Measurements from ENCODE around the gene SLC35F6. TPM values are rescaled to one million over a fixed set of nuclear protein-coding genes. Genes with fewer than 3 reads are reported as not detected.
"Not testable (repeated sequence)": the region's sequence is repeated elsewhere in the genome, so short reads cannot be mapped to it uniquely, and the experiment has no call there.

The SLC35F6 gene
- total RNA-seq, 1 donor from 2014 or later, result 40.9 TPM

GRCh38 chr2:26756337-26756736 is 7.7 kb upstream of the SLC35F6 start:
- no peak for DNase-seq (ENCODE audit: low spot score)

- peak; percentile 79 for DNase-seq (ENCODE audit: low spot score)
Observed at GRCh38 chr2:26757873-26758789, 6.0 kb upstream of the SLC35F6 start.

- DNase-seq (ENCODE audit: low spot score), result no peak
Observed at GRCh38 chr2:26758790-26759321, 5.2 kb upstream of the SLC35F6 start.

DNA sequence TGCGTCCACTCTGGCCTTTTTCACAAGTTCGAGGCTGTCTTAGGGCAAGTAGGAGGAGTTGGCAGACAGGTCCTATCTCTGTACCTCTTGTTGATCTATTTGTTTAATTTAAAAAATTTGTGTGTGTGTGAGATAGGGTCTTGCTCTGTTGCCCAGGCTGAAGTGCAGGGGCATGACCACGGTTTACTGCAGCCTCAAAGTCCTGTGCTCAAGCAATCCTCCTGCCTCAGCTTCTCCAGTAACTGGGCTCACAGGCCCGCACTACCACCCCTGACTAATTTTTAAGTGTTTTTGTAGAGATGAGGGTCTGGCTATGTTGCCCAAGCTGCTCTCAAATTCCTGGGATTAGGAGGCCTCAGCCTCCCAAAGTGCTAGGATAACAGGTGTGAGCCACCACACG is 4.2 kb upstream of the SLC35F6 start:
- DNase-seq (ENCODE audit: low spot score), result no peak

- not testable (repeated sequence) for DNase-seq (ENCODE audit: low spot score)
Observed at GRCh38 chr2:26760991-26761390, 3.1 kb upstream of the SLC35F6 start.

GRCh38 chr2:26763019-26763418 is 1.1 kb upstream of the SLC35F6 start:
- DNase-seq (ENCODE audit: low spot score), result no peak

DNA sequence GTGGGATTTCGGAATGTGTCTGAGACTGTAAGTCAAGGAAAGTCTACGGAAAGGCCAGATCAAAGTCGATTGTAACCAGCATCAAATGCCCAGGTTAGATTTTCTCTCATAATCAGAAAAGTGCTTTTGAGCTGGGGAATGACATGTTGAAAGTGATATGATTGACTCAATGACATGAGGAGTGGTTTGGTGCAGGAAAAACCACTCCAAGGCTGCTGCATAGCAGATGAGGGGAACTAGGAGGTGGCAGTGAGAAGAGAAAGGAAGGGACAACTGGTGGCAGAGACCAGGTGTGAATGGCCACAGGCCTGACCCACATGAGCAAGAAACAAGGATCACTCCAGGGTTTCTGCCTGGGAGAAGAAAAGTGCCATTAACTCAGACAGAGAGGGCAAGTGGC is 822 bp downstream of the SLC35F6 start:
- DNase-seq (ENCODE audit: low spot score), result no peak

DNA sequence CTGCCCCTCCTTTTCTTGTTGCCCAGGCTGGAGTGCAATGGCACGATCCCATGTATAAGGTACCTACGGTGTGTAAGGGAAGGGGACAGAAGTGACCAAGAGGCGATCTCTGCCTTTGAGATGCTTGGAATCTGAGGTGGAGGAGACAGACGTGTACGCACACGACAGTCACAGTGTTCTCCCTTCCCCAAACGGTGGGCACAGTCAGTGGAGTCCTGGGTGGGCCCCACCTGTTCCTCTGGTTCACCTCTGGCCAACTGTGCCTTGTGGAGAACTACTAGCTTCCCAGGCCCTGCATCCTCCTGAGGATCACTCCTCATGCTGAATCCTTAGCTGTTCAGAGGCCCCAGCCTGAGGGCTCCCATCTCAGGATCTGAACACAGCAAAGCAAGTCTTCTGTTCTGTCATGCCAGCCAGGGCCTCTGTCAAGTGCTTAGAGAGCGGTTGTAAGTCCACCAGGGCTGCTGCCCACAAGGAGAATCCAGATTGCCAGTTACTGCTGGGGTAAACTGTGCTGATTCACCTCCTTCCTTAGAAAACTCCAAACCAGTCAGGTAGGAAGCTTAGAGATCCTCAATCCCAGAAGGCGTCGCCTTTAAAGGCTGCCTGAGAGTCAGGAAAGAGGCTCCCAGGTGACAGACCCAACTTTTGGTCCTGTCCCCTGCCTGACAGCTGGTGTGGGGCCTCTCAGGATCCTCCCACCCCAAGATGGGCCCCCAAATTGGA is 1.6 kb downstream of the SLC35F6 start:
- DNase-seq (ENCODE audit: low spot score), result no peak

DNA sequence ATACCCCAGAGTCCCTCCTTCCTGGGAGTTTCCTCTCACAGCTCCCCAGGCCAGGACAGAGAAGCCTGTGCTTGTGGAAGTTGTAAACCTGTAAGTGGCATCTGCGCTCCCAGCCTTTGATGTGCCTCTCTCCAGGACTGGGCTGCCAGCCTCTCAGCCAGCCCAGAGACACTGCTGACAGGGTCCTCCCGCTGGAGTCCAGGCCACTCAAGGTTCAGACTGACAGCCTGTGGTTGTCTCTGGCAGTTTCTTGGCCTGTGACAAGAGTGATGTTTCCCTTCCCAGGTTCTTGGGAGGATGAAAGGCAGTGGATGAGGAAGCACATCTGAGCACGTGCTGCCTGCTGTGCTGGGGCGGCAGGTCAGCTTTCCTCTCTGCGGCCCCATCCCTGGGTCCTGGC is 3.0 kb downstream of the SLC35F6 start:
- no peak for DNase-seq (ENCODE audit: low spot score)

- no peak for DNase-seq (ENCODE audit: low spot score)
Observed at GRCh38 chr2:26767894-26768487, 3.9 kb downstream of the SLC35F6 start.

GRCh38 chr2:26768759-26769088 is 4.6 kb downstream of the SLC35F6 start:
- no peak for DNase-seq (ENCODE audit: low spot score)

DNA sequence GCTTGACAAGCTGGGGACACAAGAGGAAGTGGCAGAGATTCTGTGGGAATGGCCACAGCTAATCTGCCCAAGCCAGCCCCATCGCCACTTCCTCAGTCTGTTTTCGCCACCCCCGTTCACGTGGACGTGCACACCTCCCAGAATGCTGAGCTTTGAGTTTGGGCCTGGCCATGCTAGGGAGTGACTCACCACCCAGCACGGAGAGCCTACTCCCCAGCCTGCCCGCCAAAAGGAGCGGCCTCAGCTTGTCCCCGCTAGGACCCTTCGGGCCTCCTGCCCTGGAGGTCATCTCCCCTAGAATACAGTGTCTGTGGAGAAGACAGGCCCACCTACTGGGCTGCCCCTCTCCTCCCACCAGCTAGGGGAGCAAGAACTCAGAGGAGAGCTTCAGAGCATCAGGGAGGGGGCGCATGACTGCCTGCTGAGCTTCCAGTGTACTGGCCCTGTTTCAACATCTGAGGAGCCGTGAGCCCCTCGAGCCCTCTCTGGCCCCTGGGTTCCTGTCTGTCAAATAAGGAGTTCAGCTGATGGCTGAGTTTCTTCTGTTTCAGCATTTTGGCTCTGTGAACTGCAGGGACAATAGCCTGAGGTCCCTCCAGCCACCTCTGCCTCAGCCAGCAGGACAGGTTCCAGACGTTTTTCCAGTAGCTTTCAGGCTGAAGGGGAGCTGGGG is 5.1 kb downstream of the SLC35F6 start:
- peak; percentile 83 for DNase-seq (ENCODE audit: low spot score)

GRCh38 chr2:26770986-26771586 is 7.0 kb downstream of the SLC35F6 start:
- peak; percentile 84 for DNase-seq (ENCODE audit: low spot score)

DNA sequence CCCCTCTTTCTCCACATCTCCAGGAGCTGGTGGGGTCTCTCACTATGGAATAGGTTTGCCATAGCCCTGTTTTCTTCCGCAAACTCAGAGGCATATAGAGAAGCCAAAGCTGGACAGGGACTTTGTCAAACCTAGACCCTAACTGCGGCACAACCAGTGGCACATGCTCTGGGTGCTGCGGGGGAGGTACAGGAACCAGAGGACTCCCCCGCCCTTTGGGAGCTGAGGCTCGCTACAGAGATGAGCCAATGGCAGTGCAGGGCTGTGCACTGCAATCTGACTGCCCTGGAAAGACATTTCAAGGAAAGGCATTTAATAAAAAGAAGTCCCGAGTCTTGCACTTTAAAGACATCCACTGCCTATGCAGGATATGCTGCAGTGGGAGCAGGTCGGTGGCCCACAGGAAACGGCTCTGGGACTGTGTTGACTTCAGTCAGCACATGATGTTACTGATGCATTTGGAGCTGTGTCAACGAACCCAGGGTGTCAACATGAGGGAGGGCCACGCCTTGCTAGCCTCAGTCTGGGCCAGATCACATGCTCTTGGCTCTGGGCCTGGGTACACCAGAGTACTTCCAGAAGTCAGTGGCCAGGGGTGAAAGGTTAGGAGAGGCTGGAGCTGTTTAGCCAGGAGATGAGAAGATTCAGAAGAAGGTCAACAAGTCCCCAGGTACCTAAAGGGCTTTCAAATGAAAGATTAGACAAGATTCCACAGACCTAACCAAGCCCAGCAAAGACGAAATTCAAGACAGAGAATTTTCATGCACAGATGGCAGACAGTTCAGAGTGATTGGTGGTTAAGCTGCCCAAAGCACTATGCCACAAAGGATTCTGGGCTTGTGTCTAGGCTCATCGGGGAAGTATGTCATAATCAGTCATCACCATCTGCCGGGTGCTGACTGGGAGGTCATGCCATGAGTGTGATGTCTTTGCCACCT is 8.2 kb downstream of the SLC35F6 start:
- DNase-seq (ENCODE audit: low spot score), result peak; percentile 92

- no peak for DNase-seq (ENCODE audit: low spot score)
Observed at GRCh38 chr2:26776195-26776800, 12.2 kb downstream of the SLC35F6 start.

GRCh38 chr2:26778098-26778497 is 14.0 kb downstream of the SLC35F6 start:
- no peak for DNase-seq (ENCODE audit: low spot score)

- no peak for DNase-seq (ENCODE audit: low spot score)
Observed at GRCh38 chr2:26778507-26778906, 14.4 kb downstream of the SLC35F6 start.

DNA sequence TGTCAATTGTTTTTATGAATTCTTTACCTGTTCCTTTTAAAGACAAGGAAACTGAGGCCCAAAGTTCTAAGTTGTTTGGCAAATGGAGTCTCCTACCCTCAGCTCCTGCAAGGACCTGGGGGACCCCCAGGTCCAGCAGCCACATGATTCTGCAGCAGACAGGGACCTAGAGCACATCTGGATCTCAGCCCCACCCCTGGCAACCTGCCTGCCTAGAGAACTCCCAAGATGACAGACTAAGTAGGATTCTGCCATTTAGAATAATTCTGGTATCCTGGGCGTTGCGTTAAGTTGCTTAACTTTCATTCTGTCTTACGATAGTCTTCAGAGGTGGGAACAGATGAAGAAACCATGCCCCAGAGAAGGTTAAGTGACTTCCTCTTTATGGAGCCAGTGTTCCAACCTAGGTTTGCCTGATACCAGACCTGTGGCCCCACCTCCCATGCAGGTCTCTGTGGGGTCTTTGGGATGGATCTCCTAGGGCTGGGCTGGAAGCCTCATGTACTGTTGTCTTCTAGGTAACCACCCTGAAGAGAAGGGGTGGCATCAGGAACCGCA is 16.2 kb downstream of the SLC35F6 start:
- no peak for DNase-seq (ENCODE audit: low spot score)

- no peak for DNase-seq (ENCODE audit: low spot score)
Observed at GRCh38 chr2:26782876-26783704, 19.0 kb downstream of the SLC35F6 start.

Measured in ureter (tissue), 1 donor.